OCI-LY3 (cell line): Measurements from ENCODE around the gene SLC39A13.

Source experiments
- H2AFZ ChIP-seq: fragments of 200-600, 300-600 bp; shearing (Covaris generic); 2 replicates; pipeline ENCODE4 v1.6.0; 2014; ENCODE audit warnings: antibody characterized with exemption, low read depth, low read length
- H3K27ac ChIP-seq: fragments of 200-600, 300-600 bp; sonication (generic); 2 replicates; pipeline ENCODE4 v1.5.1; 2014; ENCODE audit warnings: mild to moderate bottlenecking, low read length, moderate library complexity, mixed read lengths
- H3K27me3 ChIP-seq: fragments of 200-600, 300-600 bp; sonication (generic); 2 replicates; pipeline ENCODE4 v1.6.1; 2014; ENCODE audit warnings: low read depth, low read length, mixed read lengths
- H3K36me3 ChIP-seq: fragments of 200-600, 300-600 bp; sonication (generic); replicated peaks from 2 replicates; pipeline ENCODE3; 2014; ENCODE audit warnings: low read depth, low read length, mixed read lengths
- H3K4me1 ChIP-seq: fragments of 300-600, 200-600 bp; sonication (generic); 2 replicates; pipeline ENCODE4 v1.6.1; 2014; ENCODE audit warnings: low read length, mixed read lengths
- H3K4me2 ChIP-seq: fragments of 200-600, 300-600 bp; sonication (generic); 2 replicates; pipeline ENCODE4 v1.6.1; 2014; ENCODE audit warnings: low read length, mixed read lengths
- H3K4me3 ChIP-seq: fragments of 300-600, 200-600 bp; sonication (generic); 2 replicates; pipeline ENCODE4 v1.5.1; 2014; ENCODE audit warnings: antibody characterized with exemption, mild to moderate bottlenecking, low read length, moderate library complexity
- H3K79me2 ChIP-seq: fragments of 300-600, 200-600 bp; shearing (Covaris generic); 2 replicates; pipeline ENCODE4 v1.6.1; 2014; ENCODE audit warnings: mild to moderate bottlenecking, low read length, mixed read lengths
- H3K9ac ChIP-seq: fragments of 300-600, 200-600 bp; shearing (Covaris generic); 2 replicates; pipeline ENCODE4 v1.6.0; 2014; ENCODE audit warnings: mild to moderate bottlenecking, low read length, moderate library complexity
- H3K9me3 ChIP-seq: fragments of 200-600, 300-600 bp; shearing (Covaris generic); 2 replicates; pipeline ENCODE4 v1.6.1; 2014; ENCODE audit warnings: low read length, mixed read lengths; ENCODE audit not compliant: insufficient read depth
- H4K20me1 ChIP-seq: fragments of 200-600, 300-600 bp; sonication (generic); 2 replicates; pipeline ENCODE4 v1.6.1; 2016; ENCODE audit warnings: low read length, mixed read lengths; ENCODE audit not compliant: insufficient read depth
- EZH2phosphoT487 ChIP-seq: fragments of 200-600 bp; shearing (Covaris generic); IDR thresholded peaks from 2 replicates; pipeline ENCODE4 v1.6.1; 2018; ENCODE audit warnings: antibody characterized with exemption, mixed run types, low read depth
- TF ChIP-seq, protein P1 (sequence below): fragments of 200-600, 300-600 bp; sonication (generic); IDR thresholded peaks from 2 replicates; pipeline ENCODE4 v1.5.1; 2014; ENCODE audit warnings: antibody characterized with exemption, low read length, low read depth

The SLC39A13 gene

DNA sequence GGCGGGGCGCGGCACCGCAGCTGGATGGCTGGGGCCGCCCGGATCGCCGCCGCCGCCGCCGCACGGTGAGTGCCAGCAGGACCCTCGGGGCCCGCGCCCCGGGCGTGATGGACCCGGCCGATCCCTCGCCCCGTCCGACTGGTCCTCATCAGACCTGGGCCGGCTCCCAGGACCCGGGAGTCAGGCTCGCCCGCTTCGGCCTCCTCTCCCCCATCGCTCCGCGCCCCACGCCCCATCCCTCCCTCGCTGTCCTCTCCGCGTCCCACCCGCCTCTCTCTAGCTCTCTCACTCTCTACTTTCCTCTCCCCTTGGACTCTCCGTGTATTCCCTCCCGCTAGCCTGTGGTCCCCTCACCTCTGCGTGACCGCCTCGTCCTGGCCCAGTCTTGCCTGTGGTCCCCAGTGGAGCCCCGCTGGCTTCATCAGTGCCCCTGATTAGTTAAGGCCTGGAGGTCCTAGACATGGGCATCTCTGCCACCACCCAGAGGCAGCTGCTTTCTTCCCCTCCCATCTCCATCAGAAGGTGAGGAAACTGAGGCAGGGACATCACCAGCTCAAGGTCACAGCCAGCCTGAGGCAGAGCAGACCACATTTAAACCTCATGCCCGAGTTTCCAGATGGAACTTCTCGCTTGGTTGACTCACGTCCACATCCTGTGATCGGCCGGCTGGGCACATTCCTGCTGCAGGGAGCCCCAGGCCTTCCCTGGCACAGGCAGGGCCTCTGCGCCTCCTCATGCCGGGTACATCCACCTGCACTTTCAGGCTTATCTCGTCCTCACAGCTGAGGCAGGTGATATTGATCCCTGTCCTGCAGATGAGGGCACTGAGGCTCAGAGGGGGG lies 429 bp downstream of the SLC39A13 start:
- Histone ChIP-seq H4K20me1 (no peaks in the 10 kb centered on the region), H3K4me3 (peak overlapping the region; percentile 99), H3K9me3 (no peaks in the 10 kb centered on the region), H3K27me3 (no peaks in the 10 kb centered on the region), H3K4me2 (peak overlapping the region; percentile 99), H2AFZ (peak overlapping the region; percentile 61; the same call in 1 of the 2 replicates), H3K9ac (peak overlapping the region; percentile 94), H3K79me2 (no peaks in the 10 kb centered on the region), H3K27ac (peak overlapping the region; percentile 29), H3K4me1 (peaks cover 19% of the 10 kb centered on the region), H3K36me3 (no peaks in the 10 kb centered on the region)
- TF ChIP-seq EZH2phosphoT487: no peak
- TF ChIP-seq, protein P1, sequence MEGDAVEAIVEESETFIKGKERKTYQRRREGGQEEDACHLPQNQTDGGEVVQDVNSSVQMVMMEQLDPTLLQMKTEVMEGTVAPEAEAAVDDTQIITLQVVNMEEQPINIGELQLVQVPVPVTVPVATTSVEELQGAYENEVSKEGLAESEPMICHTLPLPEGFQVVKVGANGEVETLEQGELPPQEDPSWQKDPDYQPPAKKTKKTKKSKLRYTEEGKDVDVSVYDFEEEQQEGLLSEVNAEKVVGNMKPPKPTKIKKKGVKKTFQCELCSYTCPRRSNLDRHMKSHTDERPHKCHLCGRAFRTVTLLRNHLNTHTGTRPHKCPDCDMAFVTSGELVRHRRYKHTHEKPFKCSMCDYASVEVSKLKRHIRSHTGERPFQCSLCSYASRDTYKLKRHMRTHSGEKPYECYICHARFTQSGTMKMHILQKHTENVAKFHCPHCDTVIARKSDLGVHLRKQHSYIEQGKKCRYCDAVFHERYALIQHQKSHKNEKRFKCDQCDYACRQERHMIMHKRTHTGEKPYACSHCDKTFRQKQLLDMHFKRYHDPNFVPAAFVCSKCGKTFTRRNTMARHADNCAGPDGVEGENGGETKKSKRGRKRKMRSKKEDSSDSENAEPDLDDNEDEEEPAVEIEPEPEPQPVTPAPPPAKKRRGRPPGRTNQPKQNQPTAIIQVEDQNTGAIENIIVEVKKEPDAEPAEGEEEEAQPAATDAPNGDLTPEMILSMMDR: no peak

DNA sequence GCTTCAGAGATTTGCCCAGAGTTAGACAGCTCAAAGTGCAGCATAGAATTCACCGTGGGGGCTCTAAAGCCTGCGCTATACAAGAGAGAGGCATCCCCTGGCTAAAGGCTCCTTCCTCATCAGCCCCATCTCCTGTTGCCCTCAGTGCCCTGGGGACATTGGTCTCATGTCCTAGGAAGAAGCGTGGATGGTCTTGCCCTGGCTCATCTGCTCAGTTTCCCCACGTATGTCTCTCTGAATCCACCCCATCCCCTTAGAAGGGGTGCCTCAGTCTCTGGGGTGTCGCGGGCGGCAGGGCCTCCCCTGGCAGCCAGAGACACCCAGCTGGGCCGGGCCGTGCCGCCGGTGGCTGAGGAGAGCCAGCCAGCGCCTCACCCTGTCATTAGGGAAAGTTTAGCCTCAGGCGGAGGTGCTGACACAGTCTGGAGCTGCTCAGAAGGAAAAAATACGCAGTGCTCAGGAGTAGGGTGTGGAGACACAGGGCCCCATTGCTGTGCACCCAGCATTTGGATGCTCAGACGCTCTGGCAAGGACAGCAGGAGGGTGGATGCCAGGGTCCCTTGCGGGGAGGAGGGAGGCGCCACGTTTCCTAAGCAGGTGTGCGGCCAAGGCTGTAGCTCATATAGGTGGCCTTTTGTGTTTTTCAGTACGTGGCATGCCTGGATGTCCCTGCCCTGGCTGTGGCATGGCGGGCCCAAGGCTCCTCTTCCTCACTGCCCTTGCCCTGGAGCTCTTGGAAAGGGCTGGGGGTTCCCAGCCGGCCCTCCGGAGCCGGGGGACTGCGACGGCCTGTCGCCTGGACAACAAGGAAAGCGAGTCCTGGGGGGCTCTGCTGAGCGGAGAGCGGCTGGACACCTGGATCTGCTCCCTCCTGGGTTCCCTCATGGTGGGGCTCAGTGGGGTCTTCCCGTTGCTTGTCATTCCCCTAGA lies 1.3 kb downstream of the SLC39A13 start:
- Histone ChIP-seq H2AFZ (no peak overlapping the region), H3K4me2 (peak overlapping the region; percentile 99), H3K27me3 (no peaks in the 10 kb centered on the region), H3K27ac (no peak overlapping the region), H3K4me3 (peak overlapping the region; percentile 99), H3K4me1 (peaks cover 19% of the 10 kb centered on the region), H3K79me2 (no peaks in the 10 kb centered on the region), H3K36me3 (no peaks in the 10 kb centered on the region), H3K9me3 (no peaks in the 10 kb centered on the region), H3K9ac (peak overlapping the region; percentile 94; the same call in 1 of the 2 replicates), H4K20me1 (no peaks in the 10 kb centered on the region)
- no peak for TF ChIP-seq EZH2phosphoT487
- TF ChIP-seq, protein P1: no peak

DNA sequence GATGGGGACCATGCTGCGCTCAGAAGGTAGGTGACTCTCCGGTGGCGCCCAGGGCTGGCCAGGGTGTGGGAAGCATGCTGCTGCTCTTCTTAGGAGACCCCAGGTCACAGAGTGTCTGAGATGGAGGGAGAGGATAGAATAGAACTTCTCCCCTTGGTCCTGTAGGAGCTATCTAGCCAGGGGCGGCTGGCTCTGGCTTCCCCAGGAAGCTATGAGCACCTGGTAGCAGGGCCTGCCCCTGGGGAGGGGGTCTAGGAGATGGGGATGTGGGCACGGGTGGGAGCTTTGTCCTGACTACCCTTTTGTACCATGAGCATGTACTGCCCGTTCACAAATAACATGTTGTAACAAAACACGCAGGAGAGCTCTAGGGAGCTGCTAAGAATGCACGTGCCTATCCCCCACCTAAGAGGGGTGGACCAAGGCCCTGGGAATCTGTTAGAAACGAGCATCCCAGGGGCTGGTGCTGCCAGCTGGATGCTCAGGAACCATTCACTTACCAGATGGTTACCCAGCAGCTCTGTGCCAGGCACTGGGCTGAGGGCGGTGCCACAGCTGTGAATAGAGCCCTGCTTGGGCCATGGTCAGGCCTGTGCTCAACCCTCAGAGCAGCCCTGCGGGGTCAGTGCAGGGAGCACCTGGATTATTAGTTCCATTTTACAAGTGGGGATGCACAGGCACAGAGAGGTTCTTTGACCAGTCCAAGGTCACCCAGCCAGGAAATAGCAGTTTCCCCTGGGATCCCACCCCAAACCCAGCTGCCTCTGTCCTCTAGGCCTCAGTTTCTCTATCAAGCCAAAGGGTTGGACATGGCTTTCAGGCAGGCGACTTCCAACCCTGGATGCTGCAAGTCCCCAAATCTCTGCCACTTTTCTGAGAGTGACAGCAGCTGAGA lies 2.2 kb downstream of the SLC39A13 start:
- no peak overlapping the region for H3K9ac ChIP-seq
- no peak overlapping the region for H3K4me3 ChIP-seq
- H3K27ac ChIP-seq: no peak overlapping the region
- no peaks in the 10 kb centered on the region for H3K27me3 ChIP-seq
- H3K4me1 ChIP-seq: peaks cover 19% of the 10 kb centered on the region
- H2AFZ ChIP-seq: no peak overlapping the region
- TF ChIP-seq EZH2phosphoT487: no peak
- TF ChIP-seq, protein P1: no peak
- no peaks in the 10 kb centered on the region for H3K36me3 ChIP-seq
- no peaks in the 10 kb centered on the region for H3K79me2 ChIP-seq
- no peaks in the 10 kb centered on the region for H3K9me3 ChIP-seq
- H3K4me2 ChIP-seq: no peak overlapping the region
- H4K20me1 ChIP-seq: no peaks in the 10 kb centered on the region
